ENCODE results near the gene GLUD1. TPM values are rescaled to one million over a fixed set of nuclear protein-coding genes. Genes with fewer than 3 reads are reported as not detected.
"Not testable (repeated sequence)": the region's sequence is repeated elsewhere in the genome, so short reads cannot be mapped to it uniquely, and the experiment has no call there.

GLUD1 gene
- total RNA-seq, 1 experiment from 2014 or later = 101 TPM

GRCh38 chr10:87007674-87008073 lies 87.0 kb downstream of the GLUD1 start:
- not testable (repeated sequence) for H2BK20ac ChIP-seq (ENCODE audit: low read depth, low read length, poor library complexity, severe bottlenecking); H3K79me2 ChIP-seq (ENCODE audit: insufficient read depth, low read length); H3K18ac ChIP-seq (ENCODE audit: insufficient read length, low read depth, low read length); DNase-seq; H3K27ac ChIP-seq (ENCODE audit: insufficient read length, low read depth, low read length); H2BK120ac ChIP-seq (ENCODE audit: low read depth, low read length, poor library complexity, severe bottlenecking); H3K4me1 ChIP-seq (ENCODE audit: insufficient read depth, low read length); H3K9ac ChIP-seq (ENCODE audit: extremely low read depth, insufficient read length, low read length); H4K8ac ChIP-seq (replicated peaks; ENCODE audit: insufficient read length, low read depth, low read length); H3K9me3 ChIP-seq (ENCODE audit: control insufficient read depth, low read depth, low read length); H2BK12ac ChIP-seq (ENCODE audit: insufficient read length, low read depth, low read length); H3K79me1 ChIP-seq (ENCODE audit: insufficient read depth, low read depth, low read length, poor library complexity, severe bottlenecking); H3K4me2 ChIP-seq (ENCODE audit: insufficient read depth, insufficient read length, low read length); H3T11ph ChIP-seq (ENCODE audit: low read length); H3K56ac ChIP-seq (ENCODE audit: insufficient read length, low read depth, low read length); H2BK15ac ChIP-seq (ENCODE audit: low read depth, low read length); H3K4me3 Mint-ChIP-seq; H3K14ac ChIP-seq (ENCODE audit: insufficient read depth, low read length); H4K20me1 ChIP-seq (ENCODE audit: control insufficient read depth, insufficient read depth, insufficient read length); H4K91ac ChIP-seq (ENCODE audit: insufficient read length, low read depth, low read length); H3K4me1 Mint-ChIP-seq; H3K36me3 Mint-ChIP-seq (ENCODE audit: insufficient read depth in 1 of 3, low read depth in 3 of 3); H2AFZ ChIP-seq (ENCODE audit: low read length); H3K9me3 Mint-ChIP-seq; H3K27me3 ChIP-seq (ENCODE audit: insufficient read depth, low read length); H3K4ac ChIP-seq (ENCODE audit: low read depth, low read length); H2AK5ac ChIP-seq (ENCODE audit: insufficient read length, low read length); H4K5ac ChIP-seq (ENCODE audit: insufficient read length, low read depth, low read length); H3K27me3 Mint-ChIP-seq (ENCODE audit: low read depth); H3K23me2 ChIP-seq (ENCODE audit: insufficient read length, low read depth, low read length, poor library complexity, severe bottlenecking); H2BK5ac ChIP-seq (ENCODE audit: insufficient read length, low read length); H3K23ac ChIP-seq (ENCODE audit: insufficient read length, low read depth, low read length); H3K27ac Mint-ChIP-seq
- WGBS (ENCODE audit: extremely low coverage, insufficient read length, low lambda C conversion rate) = no CpG with 5 or more reads among the region's 6 CpGs

- H2BK12ac ChIP-seq (ENCODE audit: insufficient read length, low read depth, low read length); H3K18ac ChIP-seq (ENCODE audit: insufficient read length, low read depth, low read length); H4K91ac ChIP-seq (ENCODE audit: insufficient read length, low read depth, low read length); H3K4me1 Mint-ChIP-seq; H3K4me2 ChIP-seq (ENCODE audit: insufficient read depth, insufficient read length, low read length); H3K23ac ChIP-seq (ENCODE audit: insufficient read length, low read depth, low read length); H3T11ph ChIP-seq (ENCODE audit: low read length); H2AK5ac ChIP-seq (ENCODE audit: insufficient read length, low read length); H3K36me3 Mint-ChIP-seq (ENCODE audit: insufficient read depth in 1 of 3, low read depth in 3 of 3); H3K4me1 ChIP-seq (ENCODE audit: insufficient read depth, low read length); H3K27ac ChIP-seq (ENCODE audit: insufficient read length, low read depth, low read length); H3K4ac ChIP-seq (ENCODE audit: low read depth, low read length); H3K4me3 Mint-ChIP-seq; H3K9me3 ChIP-seq (ENCODE audit: control insufficient read depth, low read depth, low read length); H3K79me1 ChIP-seq (ENCODE audit: insufficient read depth, low read depth, low read length, poor library complexity, severe bottlenecking); H3K27me3 ChIP-seq (ENCODE audit: insufficient read depth, low read length); H3K9ac ChIP-seq (ENCODE audit: extremely low read depth, insufficient read length, low read length); H2BK15ac ChIP-seq (ENCODE audit: low read depth, low read length); H3K56ac ChIP-seq (ENCODE audit: insufficient read length, low read depth, low read length); H4K20me1 ChIP-seq (ENCODE audit: control insufficient read depth, insufficient read depth, insufficient read length); DNase-seq; H3K27ac Mint-ChIP-seq; H2BK5ac ChIP-seq (ENCODE audit: insufficient read length, low read length); H3K27me3 Mint-ChIP-seq (ENCODE audit: low read depth); H2BK20ac ChIP-seq (ENCODE audit: low read depth, low read length, poor library complexity, severe bottlenecking); H4K5ac ChIP-seq (ENCODE audit: insufficient read length, low read depth, low read length); H2AFZ ChIP-seq (ENCODE audit: low read length); H3K14ac ChIP-seq (ENCODE audit: insufficient read depth, low read length); H2BK120ac ChIP-seq (ENCODE audit: low read depth, low read length, poor library complexity, severe bottlenecking); H3K9me3 Mint-ChIP-seq; H3K23me2 ChIP-seq (ENCODE audit: insufficient read length, low read depth, low read length, poor library complexity, severe bottlenecking); H3K79me2 ChIP-seq (ENCODE audit: insufficient read depth, low read length); H4K8ac ChIP-seq (replicated peaks; ENCODE audit: insufficient read length, low read depth, low read length): not testable (repeated sequence)
- no CpG with 5 or more reads among the region's 1 CpG for WGBS (ENCODE audit: extremely low coverage, insufficient read length, low lambda C conversion rate)
Observed at GRCh38 chr10:87007124-87007523, 87.5 kb downstream of the GLUD1 start.

Data from H9 (cell line).